Raji (cell line): ENCODE measurements around the gene CENATAC.

Experiments used
- POLR2A ChIP-seq: IDR thresholded peaks from 2 replicates; pipeline ENCODE4 v1.6.1; 2011; ENCODE audit warnings: low read depth, low read length, control low read depth; ENCODE audit not compliant: insufficient read depth

CENATAC gene, protein sequence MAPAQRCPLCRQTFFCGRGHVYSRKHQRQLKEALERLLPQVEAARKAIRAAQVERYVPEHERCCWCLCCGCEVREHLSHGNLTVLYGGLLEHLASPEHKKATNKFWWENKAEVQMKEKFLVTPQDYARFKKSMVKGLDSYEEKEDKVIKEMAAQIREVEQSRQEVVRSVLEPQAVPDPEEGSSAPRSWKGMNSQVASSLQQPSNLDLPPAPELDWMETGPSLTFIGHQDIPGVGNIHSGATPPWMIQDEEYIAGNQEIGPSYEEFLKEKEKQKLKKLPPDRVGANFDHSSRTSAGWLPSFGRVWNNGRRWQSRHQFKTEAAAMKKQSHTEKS

DNA sequence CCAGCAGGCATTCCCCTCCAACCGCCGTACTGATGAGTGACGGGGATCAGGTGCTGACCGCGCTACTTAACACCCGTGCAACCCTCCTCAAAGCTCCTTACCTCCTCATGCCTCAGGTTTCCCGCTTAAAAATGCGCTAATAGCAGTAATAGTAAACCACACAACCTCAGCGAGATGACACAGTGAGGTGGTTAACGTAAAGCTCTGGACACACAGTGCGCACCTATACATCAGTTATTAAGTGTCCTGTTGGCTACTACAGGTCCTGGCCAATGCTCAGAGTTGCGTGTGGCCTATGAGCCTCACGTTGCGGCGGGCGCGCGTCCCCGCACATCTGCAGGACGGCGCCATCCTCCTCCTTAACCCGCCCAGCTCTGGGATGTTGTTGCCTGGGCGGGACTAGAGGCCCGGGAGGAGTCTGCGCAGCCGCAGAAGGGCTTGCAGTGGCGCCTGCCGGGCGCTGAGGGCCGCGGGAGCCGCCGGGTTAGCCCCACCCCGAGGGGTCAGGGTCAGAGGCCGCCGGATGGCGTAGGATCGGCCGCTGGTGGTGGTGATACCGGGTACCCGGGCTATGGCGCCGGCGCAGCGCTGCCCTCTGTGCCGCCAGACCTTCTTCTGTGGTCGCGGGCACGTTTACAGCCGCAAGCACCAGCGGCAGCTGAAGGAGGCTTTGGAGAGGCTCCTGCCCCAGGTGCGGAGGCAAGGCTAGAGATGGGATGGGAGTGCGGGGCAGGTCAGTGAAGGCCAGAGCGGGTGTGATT lies at the start of gene CENATAC:
Gene CENATAC, plus strand, starts transcription at position 512 of the 761 bp plus-strand sequence. Its CDS starts 60 bp downstream, at position 572.
- TF ChIP-seq POLR2A, result peak; percentile 100

- TF ChIP-seq POLR2A, result no peak
Observed at GRCh38 chr11:118953265-118953664, 44.7 kb upstream of the CENATAC start.

GRCh38 chr11:118956094-118956846 lies 41.7 kb upstream of the CENATAC start, which contains the start of gene UPK2:
TSS of gene UPK2 (plus strand) at chr11:118956298. CDS start at chr11:118956351, 53 bp downstream.
- no peak for TF ChIP-seq POLR2A

GRCh38 chr11:118956847-118957469 lies 41.0 kb upstream of the CENATAC start:
- no peak for TF ChIP-seq POLR2A

DNA sequence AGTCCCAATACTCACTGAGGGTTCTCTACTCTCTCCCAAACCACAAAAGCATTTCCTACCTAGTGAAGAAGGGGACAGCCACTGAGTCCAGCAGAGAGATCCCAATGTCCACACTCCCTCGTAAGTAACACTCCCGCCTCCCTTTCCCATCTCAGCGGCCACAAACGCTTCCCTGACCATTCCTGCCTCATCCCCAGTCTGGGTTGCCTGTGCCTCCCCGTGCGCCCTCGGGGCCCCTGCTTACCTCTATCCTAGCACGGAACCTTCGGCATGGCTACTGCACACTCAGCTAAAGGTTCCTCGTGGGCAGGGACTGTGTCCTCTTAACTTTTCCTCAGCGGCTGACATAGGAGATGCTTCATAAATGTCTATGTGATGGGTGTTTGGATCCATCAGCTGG lies 40.4 kb upstream of the CENATAC start:
- TF ChIP-seq POLR2A, result no peak

- no peak for TF ChIP-seq POLR2A
Observed at GRCh38 chr11:118957968-118958367, 40.0 kb upstream of the CENATAC start.

DNA sequence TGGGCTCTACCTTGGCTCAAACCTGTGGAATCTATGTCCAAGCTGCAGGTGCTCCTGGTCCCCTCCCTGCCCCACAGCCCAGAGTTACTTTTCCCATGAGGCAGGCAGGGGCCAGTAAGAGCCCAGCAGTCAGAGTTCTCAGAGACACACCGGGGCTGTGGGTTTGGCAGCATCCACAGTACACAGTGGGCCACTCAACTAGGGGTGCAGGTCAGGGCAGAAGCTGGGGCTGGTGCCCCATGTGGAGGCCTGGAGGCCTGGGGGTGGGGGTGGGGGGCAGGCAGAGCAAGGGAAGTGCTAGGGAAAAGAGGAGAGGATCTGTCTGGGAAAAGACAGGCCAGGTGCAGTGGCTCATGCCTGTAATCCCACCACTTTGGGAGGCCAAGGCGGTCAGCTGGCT lies 39.4 kb upstream of the CENATAC start:
- TF ChIP-seq POLR2A, result no peak

DNA sequence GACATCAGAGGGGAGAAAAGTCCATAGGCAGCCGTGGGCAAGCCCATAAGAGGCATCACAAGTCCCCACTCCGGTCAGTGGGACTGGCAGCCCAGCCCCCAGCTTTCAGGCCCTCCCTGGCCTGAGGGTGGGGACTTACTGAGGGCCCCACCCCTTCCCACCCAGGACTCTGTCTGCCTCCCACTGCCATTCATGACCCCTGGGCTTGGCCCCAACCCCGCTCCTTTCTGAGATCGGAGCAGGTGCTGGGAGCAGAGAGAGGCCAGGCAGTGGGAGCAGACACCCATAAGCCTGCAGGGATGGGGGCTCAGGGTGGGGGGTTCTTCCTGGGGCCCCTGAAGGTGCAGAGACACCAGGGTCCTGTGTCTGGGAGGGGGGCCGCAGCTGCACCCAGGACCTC lies 36.7 kb upstream of the CENATAC start:
- no peak for TF ChIP-seq POLR2A

DNA sequence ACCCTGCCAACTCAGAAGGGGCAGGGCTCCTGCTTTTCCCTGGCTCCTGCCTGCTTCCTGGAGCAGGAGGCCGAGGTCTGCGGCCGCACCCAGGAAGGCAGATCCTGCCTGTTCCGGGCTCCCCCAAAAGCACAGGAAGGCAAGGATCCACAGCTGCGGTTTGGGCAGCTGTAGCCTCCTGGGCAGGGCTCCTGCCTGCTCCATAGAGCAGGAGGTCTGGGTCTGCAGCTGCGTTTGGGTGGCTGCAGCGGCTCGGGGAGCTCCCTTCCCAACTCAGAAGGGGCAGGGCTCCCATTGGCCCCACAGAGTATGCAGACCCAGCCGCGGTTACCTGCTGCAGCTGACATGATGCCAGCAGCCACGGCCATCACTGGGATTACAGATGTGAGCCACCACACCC lies 36.3 kb upstream of the CENATAC start:
- no peak for TF ChIP-seq POLR2A

GRCh38 chr11:118971646-118972045 lies 26.3 kb upstream of the CENATAC start, which contains the start of gene FOXR1:
TSS of gene FOXR1 (plus strand) at chr11:118971761. CDS start at chr11:118971932, 171 bp downstream.
- TF ChIP-seq POLR2A, result no peak

- TF ChIP-seq POLR2A, result no peak
Observed at GRCh38 chr11:118973985-118974384, 24.0 kb upstream of the CENATAC start.

GRCh38 chr11:118975771-118976709 lies 21.9 kb upstream of the CENATAC start:
- TF ChIP-seq POLR2A, result no peak

GRCh38 chr11:118979434-118979833 lies 18.5 kb upstream of the CENATAC start:
- no peak for TF ChIP-seq POLR2A
